SH-SY5Y (cell line): ENCODE measurements around the gene WDFY4.

Source experiments
- GATA2 ChIP-seq: IDR thresholded peaks from 2 replicates; pipeline ENCODE4 v1.6.1; 2011; ENCODE audit warnings: mild to moderate bottlenecking, low read depth, low read length
- GATA3 ChIP-seq: IDR thresholded peaks from 2 replicates; pipeline ENCODE4 v1.6.1; 2011; ENCODE audit warnings: low read depth, mild to moderate bottlenecking, low read length, moderate library complexity

- TF ChIP-seq GATA3, result no peak
- no peak for TF ChIP-seq GATA2
Observed at GRCh38 chr10:48941427-48942075, 256.9 kb downstream of the WDFY4 start.
